ENCODE results near the gene NPAS3. TPM values are rescaled to one million over a fixed set of nuclear protein-coding genes. Genes with fewer than 3 reads are reported as not detected.

Gene NPAS3
- total RNA-seq, 1 donor from 2014 or later: 2.5 TPM

GRCh38 chr14:33774723-33775470, 836.2 kb downstream of the NPAS3 start:
- no peaks in the 10 kb centered on the region for H3K36me3 ChIP-seq
- H3K27ac ChIP-seq (replicated peaks): no peak overlapping the region
- H3K4me1 ChIP-seq: no peaks in the 10 kb centered on the region
- intact Hi-C loops (cut with micrococcal nuclease): no loop called here
- H3K4me3 ChIP-seq: no peak overlapping the region
- no peak for TF ChIP-seq CTCF (IDR thresholded peaks at IDR 0.05; ENCODE audit: borderline replicate concordance)
- no peaks in the 10 kb centered on the region for H3K27me3 ChIP-seq (ENCODE audit: low read depth)
- H3K9me3 ChIP-seq (replicated peaks): no peaks in the 10 kb centered on the region
- DNase-seq: no peak

- H3K9me3 ChIP-seq (replicated peaks): no peaks in the 10 kb centered on the region
- intact Hi-C loops (cut with micrococcal nuclease): no loop called here
- H3K4me3 ChIP-seq: no peak overlapping the region
- no peaks in the 10 kb centered on the region for H3K4me1 ChIP-seq
- no peak overlapping the region for H3K27ac ChIP-seq (replicated peaks)
- TF ChIP-seq CTCF (IDR thresholded peaks at IDR 0.05; ENCODE audit: borderline replicate concordance): no peak
- H3K36me3 ChIP-seq: no peaks in the 10 kb centered on the region
- no peak for DNase-seq
- no peaks in the 10 kb centered on the region for H3K27me3 ChIP-seq (ENCODE audit: low read depth)
These were observed 838.2 kb downstream of the NPAS3 start for GRCh38 chr14:33776871-33777270.

- no peak for TF ChIP-seq CTCF (IDR thresholded peaks at IDR 0.05; ENCODE audit: borderline replicate concordance)
- Histone ChIP-seq H3K9me3 (replicated peaks) (no peaks in the 10 kb centered on the region), H3K27ac (replicated peaks) (no peak overlapping the region), H3K36me3 (no peaks in the 10 kb centered on the region), H3K27me3 (ENCODE audit: low read depth) (no peaks in the 10 kb centered on the region), H3K4me1 (no peaks in the 10 kb centered on the region), H3K4me3 (no peak overlapping the region)
- no peak for DNase-seq
- intact Hi-C loops (cut with micrococcal nuclease): no loop called here
These were observed 839.0 kb downstream of the NPAS3 start for GRCh38 chr14:33777681-33778080.

- Histone ChIP-seq H3K4me3 (no peak overlapping the region), H3K27me3 (ENCODE audit: low read depth) (no peaks in the 10 kb centered on the region), H3K9me3 (replicated peaks) (no peaks in the 10 kb centered on the region), H3K27ac (replicated peaks) (no peak overlapping the region), H3K4me1 (no peaks in the 10 kb centered on the region), H3K36me3 (no peaks in the 10 kb centered on the region)
- no peak for TF ChIP-seq CTCF (IDR thresholded peaks at IDR 0.05; ENCODE audit: borderline replicate concordance)
- intact Hi-C loops (cut with micrococcal nuclease): no loop called here
- DNase-seq: no peak
These were observed 841.4 kb downstream of the NPAS3 start for GRCh38 chr14:33780035-33780434.

- intact Hi-C loops (cut with micrococcal nuclease): no loop called here
These were observed 842.6 kb downstream of the NPAS3 start for GRCh38 chr14:33781236-33781635.

More at GRCh38 chr14:33781236-33781635, 842.6 kb downstream of the NPAS3 start:
- H3K27ac ChIP-seq (replicated peaks): no peak overlapping the region
- no peak for TF ChIP-seq CTCF (IDR thresholded peaks at IDR 0.05; ENCODE audit: borderline replicate concordance)
- no peaks in the 10 kb centered on the region for H3K27me3 ChIP-seq (ENCODE audit: low read depth)
- H3K4me3 ChIP-seq: no peak overlapping the region
- H3K9me3 ChIP-seq (replicated peaks): no peaks in the 10 kb centered on the region
- no peaks in the 10 kb centered on the region for H3K36me3 ChIP-seq
- DNase-seq: no peak
- no peaks in the 10 kb centered on the region for H3K4me1 ChIP-seq
